ENCODE data around the gene SLC5A2. TPM values are rescaled to one million over a fixed set of nuclear protein-coding genes. Genes with fewer than 3 reads are reported as not detected.
"Not testable (repeated sequence)": the region's sequence is repeated elsewhere in the genome, so short reads cannot be mapped to it uniquely, and the experiment has no call there.

Gene SLC5A2
- total RNA-seq, 1 donor from 2014 or later: not detected

- no peak for DNase-seq (ENCODE audit: low read depth in 2 of 2)
These were observed 42.2 kb downstream of the SLC5A2 start for GRCh38 chr16:31525113-31525512.

DNA sequence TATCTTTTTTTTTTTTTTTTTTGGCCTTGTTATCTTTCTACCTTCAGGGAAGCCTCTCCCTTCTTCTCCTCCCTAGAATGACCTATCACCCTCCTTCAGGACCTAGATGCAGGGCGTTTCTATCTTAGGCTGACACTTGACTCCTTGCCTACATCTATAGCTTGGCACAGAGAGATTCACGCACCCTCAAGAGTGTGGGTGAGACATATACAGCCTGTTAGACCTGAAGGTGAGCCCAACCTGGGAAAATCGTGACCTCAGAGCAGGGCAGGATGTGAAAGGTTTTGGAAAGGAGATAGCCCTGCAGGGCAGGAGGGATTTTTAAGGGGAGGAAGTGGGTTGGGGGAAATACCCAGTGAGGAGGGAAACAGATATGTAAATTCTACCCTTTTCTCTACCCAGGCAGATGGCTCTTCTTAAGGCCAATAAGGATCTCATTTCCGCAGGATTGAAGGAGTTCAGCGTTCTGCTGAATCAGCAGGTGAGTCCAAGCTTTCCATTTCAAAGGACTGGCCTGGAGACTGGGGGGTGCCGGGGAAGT is 44.9 kb downstream of the SLC5A2 start, which contains the start of gene AHSP:
Gene AHSP, plus strand, starts transcription at position 167 of the 541 bp plus-strand sequence. Its CDS starts 240 bp downstream, at position 407.
- no peak for DNase-seq (ENCODE audit: low read depth in 2 of 2)

DNA sequence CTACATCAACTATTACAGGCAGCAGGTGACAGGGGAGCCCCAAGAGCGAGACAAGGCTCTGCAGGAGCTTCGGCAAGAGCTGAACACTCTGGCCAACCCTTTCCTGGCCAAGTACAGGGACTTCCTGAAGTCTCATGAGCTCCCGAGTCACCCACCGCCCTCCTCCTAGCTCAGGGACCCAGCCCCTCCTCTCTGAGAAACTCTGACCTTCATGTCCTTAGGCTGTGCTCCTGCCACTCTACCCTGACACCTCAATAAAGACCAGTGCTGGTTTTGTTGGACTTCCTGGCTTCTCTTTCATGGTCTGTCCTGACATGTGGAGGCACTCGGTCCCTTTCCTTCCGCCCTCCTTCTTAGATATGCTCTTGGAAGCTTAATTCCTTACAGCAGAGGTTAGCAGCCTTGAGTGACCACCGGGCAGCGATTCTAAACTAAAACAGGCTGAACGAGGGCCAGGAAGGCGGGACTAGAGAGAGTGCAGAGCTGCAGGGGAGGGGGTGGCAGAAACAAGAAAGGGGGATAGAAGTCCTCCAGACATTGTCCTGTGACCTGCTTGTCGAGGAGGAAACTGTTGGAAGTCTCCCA is 45.7 kb downstream of the SLC5A2 start:
- no peak for DNase-seq (ENCODE audit: low read depth in 2 of 2)

DNA sequence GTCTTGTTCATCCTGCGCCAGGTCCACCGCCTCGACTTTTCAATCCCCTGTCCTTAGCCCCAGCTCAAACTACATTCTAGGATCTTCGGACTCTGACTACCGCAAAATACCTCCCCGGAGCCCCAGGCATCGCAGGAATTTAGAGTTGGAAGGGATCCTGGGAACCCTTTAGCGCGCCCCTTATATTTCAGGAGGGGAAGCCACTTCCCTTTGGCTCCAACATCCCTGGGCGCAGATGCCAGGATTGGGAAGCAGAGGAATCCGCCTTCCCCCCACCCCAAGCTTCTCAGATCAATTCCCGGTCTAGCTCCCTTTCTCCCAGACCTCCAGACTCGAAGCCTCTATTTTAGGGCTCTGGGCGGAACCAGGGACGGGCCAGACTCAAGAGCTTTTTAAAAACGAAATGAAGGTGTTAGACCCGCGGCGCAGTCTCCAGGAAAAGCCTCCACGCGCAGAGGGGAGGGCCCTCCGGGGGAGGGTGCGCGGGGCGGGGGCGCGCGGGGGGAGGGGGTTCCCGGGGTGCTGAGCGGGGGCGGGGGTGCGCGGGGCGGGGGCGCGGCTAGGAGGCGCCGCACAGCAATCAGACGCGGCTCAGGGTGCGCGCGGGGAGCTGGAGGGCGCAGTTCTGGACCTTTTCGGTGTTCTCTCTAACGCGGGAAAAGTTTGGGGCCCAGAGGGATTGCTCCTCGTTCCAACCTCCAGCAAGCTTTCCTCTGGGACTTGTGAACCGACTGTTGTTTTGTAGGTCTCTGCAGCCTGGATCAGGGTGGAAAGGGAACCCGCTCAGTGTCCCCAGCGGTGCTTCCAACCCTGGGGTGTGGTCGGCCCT is 46.4 kb downstream of the SLC5A2 start:
- no peak for DNase-seq (ENCODE audit: low read depth in 2 of 2)

- DNase-seq (ENCODE audit: low read depth in 2 of 2): no peak
These were observed 47.0 kb downstream of the SLC5A2 start for GRCh38 chr16:31529937-31530312.

- no peak for DNase-seq (ENCODE audit: low read depth in 2 of 2)
These were observed 47.5 kb downstream of the SLC5A2 start for GRCh38 chr16:31530405-31530804.

- no peak for DNase-seq (ENCODE audit: low read depth in 2 of 2)
These were observed 48.2 kb downstream of the SLC5A2 start for GRCh38 chr16:31531096-31531495.

DNA sequence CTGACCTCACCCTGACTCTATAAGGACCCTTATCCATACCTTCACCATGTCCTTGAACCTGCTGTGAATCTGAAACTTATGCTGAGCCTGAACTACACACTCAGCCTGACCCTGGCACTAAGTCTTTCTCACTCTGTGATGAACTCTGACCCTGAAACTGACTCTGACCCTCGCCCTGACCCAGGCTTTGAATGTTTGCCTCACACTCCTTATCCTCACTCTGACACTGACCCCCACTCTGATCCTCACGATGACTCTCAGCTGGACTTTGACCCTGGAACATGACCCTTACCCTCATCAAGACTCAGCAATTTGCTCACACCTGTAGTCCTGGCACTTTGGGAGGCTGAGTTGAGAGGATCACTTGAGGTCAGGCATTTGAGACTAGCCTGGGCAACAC is 49.2 kb downstream of the SLC5A2 start:
- no peak for DNase-seq (ENCODE audit: low read depth in 2 of 2)

DNA sequence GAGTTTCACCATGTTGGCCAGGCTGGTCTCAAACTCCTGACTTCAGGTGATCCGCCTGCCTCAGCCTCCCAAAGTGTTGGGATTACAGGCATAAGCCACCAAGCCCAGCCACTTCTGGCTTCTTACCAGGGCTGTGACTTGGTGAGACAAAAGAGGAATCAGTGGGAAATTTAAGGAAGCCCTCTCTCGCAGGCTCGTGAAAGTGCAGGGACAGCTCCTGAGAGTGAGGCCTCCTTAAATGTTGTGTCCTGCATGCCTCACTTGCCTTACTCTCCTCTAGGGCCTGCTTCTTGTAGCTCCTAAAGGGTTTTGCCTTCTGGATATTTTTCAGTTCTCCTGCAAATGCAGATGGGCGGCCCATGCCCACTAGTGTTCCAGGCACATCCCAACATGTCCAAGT is 50.0 kb downstream of the SLC5A2 start:
- no peak for DNase-seq (ENCODE audit: low read depth in 2 of 2)

- DNase-seq (ENCODE audit: low read depth in 2 of 2): peak in 1 of 2 donors; percentile 5
These were observed 52.8 kb downstream of the SLC5A2 start for GRCh38 chr16:31535737-31536136.

GRCh38 chr16:31536804-31537361 is 54.0 kb downstream of the SLC5A2 start:
- no peak for DNase-seq (ENCODE audit: low read depth in 2 of 2)

DNA sequence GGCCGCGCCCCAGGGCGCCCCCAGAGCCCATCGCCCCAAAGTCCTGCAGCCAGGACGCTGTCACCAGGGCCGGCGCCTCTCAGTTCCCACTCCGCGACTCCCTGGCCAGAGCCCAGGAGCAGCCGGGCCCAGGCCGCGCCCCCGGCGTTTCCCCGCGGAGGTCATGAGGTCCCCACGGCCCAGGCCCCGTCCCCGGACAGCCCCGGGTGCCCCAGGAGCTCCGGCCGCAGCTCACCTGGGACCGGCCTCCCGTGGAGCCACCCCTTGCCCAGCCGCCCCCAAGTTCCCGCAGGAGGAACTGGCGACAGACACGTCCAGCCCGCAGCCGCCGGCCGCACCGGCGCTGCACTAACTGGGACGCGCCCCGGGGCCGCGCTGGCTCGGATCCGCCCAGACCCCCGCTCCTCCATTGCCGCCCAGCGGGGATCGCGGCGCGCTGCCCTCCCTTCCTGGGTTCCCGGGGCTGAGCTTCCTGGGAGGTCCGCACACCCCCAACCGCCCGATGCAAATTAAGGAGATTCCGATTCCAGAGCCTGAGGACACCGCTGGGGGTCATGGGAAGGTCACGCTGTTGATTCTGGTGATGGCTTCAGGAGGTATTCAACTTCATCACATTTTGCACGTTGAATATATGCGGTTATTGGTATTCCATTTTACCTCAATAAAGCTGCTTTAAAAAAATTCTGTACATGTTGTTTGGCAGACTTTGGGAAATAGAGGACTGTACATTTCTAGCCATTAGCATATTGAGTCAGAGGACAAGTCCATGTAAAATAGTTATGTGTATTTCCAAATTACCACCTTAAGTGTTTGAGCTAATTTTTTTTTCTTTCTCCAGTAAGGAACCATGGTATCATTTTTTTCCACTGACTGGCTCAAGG is 54.7 kb downstream of the SLC5A2 start:
- no peak for DNase-seq (ENCODE audit: low read depth in 2 of 2)

DNA sequence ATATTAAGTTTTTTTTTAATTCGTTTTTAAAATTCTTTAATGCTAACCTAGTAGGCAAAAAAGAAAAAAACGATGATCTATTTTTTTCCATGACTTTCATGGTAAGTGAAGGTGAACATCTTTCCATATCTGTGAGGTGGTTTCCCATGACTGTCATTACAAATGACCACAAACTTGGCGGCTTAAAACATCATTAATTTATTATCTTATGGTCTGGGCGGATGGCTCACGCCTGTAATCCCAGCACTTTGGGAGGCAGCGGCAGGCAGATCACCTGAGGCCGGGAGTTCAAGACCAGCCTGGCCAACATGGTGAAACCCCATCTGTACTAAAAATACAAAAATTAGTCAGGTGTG is 55.3 kb downstream of the SLC5A2 start:
- DNase-seq (ENCODE audit: low read depth in 2 of 2): not testable (repeated sequence)

DNA sequence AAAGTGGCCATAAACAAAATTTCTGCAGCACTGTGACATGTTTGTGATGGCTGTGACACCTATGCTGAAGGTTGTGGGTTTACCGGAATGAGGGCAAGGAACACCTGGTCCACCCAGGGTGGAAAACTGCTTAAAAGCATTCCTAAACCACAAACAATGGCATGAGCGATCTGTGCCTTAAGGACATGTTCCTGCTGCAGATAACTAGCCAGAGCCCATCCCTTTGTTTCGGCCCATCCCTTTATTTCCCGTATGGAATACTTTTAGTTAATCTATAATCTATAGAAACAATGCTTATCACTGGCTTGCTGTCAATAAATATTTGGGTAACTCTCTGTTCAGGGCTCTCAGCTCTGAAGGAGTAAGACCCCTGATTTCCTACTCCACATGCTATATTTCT is 56.8 kb downstream of the SLC5A2 start:
- DNase-seq (ENCODE audit: low read depth in 2 of 2): not testable (repeated sequence)

Other genes starting within 250 kb of the SLC5A2 start
- under 0.01 TPM in 2 replicates for gene ITGAM, start 223.1 kb upstream of the SLC5A2 start, total RNA-seq
- 0.63 and 0.64 TPM in 2 replicates for gene ITGAX, start 127.9 kb upstream of the SLC5A2 start, total RNA-seq
- not detected in 2 replicates for gene ITGAD, start 89.8 kb upstream of the SLC5A2 start, total RNA-seq
- gene COX6A2, start 54.8 kb upstream of the SLC5A2 start, total RNA-seq: not detected in 2 replicates
- gene ZNF843, start 40.3 kb upstream of the SLC5A2 start, total RNA-seq: under 0.01 and 0.13 TPM in 2 replicates
- 12.1 and 16.3 TPM in 2 replicates for gene ARMC5, start 23.6 kb upstream of the SLC5A2 start, total RNA-seq
- 26.2 and 40.7 TPM in 2 replicates for gene TGFB1I1, start 11.0 kb upstream of the SLC5A2 start, total RNA-seq
- 18.4 and 31.0 TPM in 2 replicates for gene RUSF1, start 25.3 kb downstream of the SLC5A2 start, total RNA-seq
- not detected in 2 replicates for gene AHSP, start 44.8 kb downstream of the SLC5A2 start, total RNA-seq

All from dermis microvascular lymphatic vessel endothelial cell (primary cell).